Posterior cingulate gyrus (tissue), 11 donors: ENCODE measurements around the gene COL5A1.

Experiments used
- DNase-seq, 10 donors: peaks; one replicate each; pipeline versions ENCODE4 v3.0.0 to v3.0.0-alpha.2; 2020 to 2021; ENCODE audit warnings: mixed read lengths in 3 of 10
- intact Hi-C: fragments of 100-400 bp; cut with DNase I; formaldehyde crosslinking; loops from one replicate; pipeline ENCODE4 v1.15.1; 2023

Gene COL5A1

GRCh38 chr9:134892221-134892620, 250.6 kb downstream of the COL5A1 start:
- DNase-seq = peak in 2 of 10 donors; percentile 2 to 68
- intact Hi-C loops = no loop called here

- intact Hi-C loops = no loop called here
- DNase-seq = peak in 1 of 10 donors; percentile 24
Measured at GRCh38 chr9:134892820-134893420, 251.3 kb downstream of the COL5A1 start.
